Measurements from ENCODE around the gene RNF135.

DNA sequence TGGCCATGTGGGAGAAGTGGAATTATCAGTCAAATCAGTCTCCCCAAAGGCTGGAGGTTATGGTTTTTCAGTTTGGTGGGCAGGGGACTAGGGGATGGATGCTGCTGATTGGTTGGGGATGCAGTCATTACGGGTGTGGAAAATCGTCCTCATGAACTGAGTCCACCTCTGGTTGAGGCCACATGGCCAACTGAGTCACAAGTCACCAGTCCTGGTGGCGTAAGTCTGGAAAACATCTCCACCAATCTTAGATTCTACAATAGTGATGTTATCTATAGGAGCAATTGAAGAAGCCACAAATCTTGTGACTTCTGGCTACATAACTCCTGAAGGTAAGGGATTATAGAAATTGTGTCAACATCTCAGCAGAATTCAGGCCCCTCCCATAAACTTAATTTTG is 5.2 kb upstream of the RNF135 start:
- TF ChIP-seq, protein P1, sequence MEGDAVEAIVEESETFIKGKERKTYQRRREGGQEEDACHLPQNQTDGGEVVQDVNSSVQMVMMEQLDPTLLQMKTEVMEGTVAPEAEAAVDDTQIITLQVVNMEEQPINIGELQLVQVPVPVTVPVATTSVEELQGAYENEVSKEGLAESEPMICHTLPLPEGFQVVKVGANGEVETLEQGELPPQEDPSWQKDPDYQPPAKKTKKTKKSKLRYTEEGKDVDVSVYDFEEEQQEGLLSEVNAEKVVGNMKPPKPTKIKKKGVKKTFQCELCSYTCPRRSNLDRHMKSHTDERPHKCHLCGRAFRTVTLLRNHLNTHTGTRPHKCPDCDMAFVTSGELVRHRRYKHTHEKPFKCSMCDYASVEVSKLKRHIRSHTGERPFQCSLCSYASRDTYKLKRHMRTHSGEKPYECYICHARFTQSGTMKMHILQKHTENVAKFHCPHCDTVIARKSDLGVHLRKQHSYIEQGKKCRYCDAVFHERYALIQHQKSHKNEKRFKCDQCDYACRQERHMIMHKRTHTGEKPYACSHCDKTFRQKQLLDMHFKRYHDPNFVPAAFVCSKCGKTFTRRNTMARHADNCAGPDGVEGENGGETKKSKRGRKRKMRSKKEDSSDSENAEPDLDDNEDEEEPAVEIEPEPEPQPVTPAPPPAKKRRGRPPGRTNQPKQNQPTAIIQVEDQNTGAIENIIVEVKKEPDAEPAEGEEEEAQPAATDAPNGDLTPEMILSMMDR (IDR thresholded peaks at IDR 0.05) = no peak
- TF ChIP-seq POLR2A (IDR thresholded peaks at IDR 0.05) = no peak
